T-helper 9 cell (primary cell): ENCODE results near the gene EIF3D.

ENCODE experiments used
- DNase-seq: peaks from one replicate; pipeline ENCODE4 v3.0.0-alpha.2; 2020

Gene EIF3D

GRCh38 chr22:36505998-36506635 is 22.8 kb downstream of the EIF3D start:
- DNase-seq: no peak

GRCh38 chr22:36497910-36498665 is 30.9 kb downstream of the EIF3D start:
- DNase-seq: no peak

- DNase-seq: no peak
These were observed 35.3 kb downstream of the EIF3D start for GRCh38 chr22:36493690-36494110.

- no peak for DNase-seq
These were observed 36.9 kb downstream of the EIF3D start for GRCh38 chr22:36492109-36492508.

- no peak for DNase-seq
These were observed 37.8 kb downstream of the EIF3D start for GRCh38 chr22:36491155-36491554.

GRCh38 chr22:36486619-36487384 is 42.2 kb downstream of the EIF3D start:
- peak; percentile 60 for DNase-seq

GRCh38 chr22:36481393-36482168 is 47.4 kb downstream of the EIF3D start, which contains the start of gene TXN2:
Gene TXN2, minus strand, starts transcription at chr22:36481640. Its CDS starts 803 bp downstream, at chr22:36480837.
- peak; percentile 96 for DNase-seq

- no peak for DNase-seq
These were observed 48.0 kb downstream of the EIF3D start for GRCh38 chr22:36480941-36481392.

- DNase-seq: no peak
These were observed 50.0 kb downstream of the EIF3D start for GRCh38 chr22:36478966-36479365.

- no peak for DNase-seq
These were observed 53.6 kb downstream of the EIF3D start for GRCh38 chr22:36475341-36475740.

- no peak for DNase-seq
These were observed 56.3 kb downstream of the EIF3D start for GRCh38 chr22:36472689-36473088.

GRCh38 chr22:36471341-36471821 is 57.6 kb downstream of the EIF3D start:
- no peak for DNase-seq

GRCh38 chr22:36470994-36471331 is 58.0 kb downstream of the EIF3D start:
- no peak for DNase-seq

- peak; percentile 68 for DNase-seq
These were observed 58.6 kb downstream of the EIF3D start for GRCh38 chr22:36470162-36470993.

- DNase-seq: no peak
These were observed 59.8 kb downstream of the EIF3D start for GRCh38 chr22:36469094-36469710.

- DNase-seq: no peak
These were observed 61.0 kb downstream of the EIF3D start for GRCh38 chr22:36467946-36468345.

- DNase-seq: no peak
These were observed 61.7 kb downstream of the EIF3D start for GRCh38 chr22:36467042-36467810.

GRCh38 chr22:36466258-36466657 is 62.7 kb downstream of the EIF3D start:
- no peak for DNase-seq

- no peak for DNase-seq
These were observed 63.5 kb downstream of the EIF3D start for GRCh38 chr22:36465232-36466021.
